ENCODE measurements around the gene ETV5.

DNA sequence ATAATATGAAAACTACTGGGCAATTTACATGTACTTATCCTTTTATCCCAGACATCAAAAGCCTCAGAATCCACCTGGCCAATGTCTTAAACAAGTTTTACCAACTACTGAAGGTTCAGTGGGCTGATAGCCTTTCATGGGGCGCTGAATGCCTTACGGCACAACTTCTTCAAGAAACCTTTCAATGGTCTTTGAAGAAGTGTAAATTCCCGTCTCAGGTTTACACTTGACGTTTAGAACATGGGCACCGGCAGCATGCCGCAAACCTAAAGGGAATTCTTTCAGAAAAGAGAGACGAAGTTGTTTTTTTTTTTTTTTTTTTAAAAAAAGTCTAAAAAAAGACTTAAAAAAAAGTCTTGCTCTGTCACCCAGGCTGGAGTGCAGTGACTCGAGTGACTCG is 39.7 kb downstream of the ETV5 start:
- TF ChIP-seq, protein P1, sequence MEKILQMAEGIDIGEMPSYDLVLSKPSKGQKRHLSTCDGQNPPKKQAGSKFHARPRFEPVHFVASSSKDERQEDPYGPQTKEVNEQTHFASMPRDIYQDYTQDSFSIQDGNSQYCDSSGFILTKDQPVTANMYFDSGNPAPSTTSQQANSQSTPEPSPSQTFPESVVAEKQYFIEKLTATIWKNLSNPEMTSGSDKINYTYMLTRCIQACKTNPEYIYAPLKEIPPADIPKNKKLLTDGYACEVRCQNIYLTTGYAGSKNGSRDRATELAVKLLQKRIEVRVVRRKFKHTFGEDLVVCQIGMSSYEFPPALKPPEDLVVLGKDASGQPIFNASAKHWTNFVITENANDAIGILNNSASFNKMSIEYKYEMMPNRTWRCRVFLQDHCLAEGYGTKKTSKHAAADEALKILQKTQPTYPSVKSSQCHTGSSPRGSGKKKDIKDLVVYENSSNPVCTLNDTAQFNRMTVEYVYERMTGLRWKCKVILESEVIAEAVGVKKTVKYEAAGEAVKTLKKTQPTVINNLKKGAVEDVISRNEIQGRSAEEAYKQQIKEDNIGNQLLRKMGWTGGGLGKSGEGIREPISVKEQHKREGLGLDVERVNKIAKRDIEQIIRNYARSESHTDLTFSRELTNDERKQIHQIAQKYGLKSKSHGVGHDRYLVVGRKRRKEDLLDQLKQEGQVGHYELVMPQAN (conservative IDR thresholded peaks at IDR 0.05): no peak
- TF ChIP-seq, protein P2, sequence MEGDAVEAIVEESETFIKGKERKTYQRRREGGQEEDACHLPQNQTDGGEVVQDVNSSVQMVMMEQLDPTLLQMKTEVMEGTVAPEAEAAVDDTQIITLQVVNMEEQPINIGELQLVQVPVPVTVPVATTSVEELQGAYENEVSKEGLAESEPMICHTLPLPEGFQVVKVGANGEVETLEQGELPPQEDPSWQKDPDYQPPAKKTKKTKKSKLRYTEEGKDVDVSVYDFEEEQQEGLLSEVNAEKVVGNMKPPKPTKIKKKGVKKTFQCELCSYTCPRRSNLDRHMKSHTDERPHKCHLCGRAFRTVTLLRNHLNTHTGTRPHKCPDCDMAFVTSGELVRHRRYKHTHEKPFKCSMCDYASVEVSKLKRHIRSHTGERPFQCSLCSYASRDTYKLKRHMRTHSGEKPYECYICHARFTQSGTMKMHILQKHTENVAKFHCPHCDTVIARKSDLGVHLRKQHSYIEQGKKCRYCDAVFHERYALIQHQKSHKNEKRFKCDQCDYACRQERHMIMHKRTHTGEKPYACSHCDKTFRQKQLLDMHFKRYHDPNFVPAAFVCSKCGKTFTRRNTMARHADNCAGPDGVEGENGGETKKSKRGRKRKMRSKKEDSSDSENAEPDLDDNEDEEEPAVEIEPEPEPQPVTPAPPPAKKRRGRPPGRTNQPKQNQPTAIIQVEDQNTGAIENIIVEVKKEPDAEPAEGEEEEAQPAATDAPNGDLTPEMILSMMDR (IDR thresholded peaks at IDR 0.05 in 2 of 3, conservative IDR thresholded peaks at IDR 0.05 in 1 of 3; ENCODE audit: control insufficient read depth in 2 of 3, extremely low read depth in 1 of 3, insufficient read depth in 1 of 3, low read depth in 3 of 3, low read length in 3 of 3): no peak
- TF ChIP-seq KDM1A (IDR thresholded peaks at IDR 0.05; ENCODE audit: borderline replicate concordance) (no peak), POLR2A (IDR thresholded peaks at IDR 0.05; ENCODE audit: low read depth, low read length) (no peak)
- TF ChIP-seq, protein P3, sequence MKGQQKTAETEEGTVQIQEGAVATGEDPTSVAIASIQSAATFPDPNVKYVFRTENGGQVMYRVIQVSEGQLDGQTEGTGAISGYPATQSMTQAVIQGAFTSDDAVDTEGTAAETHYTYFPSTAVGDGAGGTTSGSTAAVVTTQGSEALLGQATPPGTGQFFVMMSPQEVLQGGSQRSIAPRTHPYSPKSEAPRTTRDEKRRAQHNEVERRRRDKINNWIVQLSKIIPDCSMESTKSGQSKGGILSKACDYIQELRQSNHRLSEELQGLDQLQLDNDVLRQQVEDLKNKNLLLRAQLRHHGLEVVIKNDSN (IDR thresholded peaks at IDR 0.05; ENCODE audit: borderline replicate concordance, extremely low read length, insufficient read depth, low read depth, low read length): no peak

Measured in GM12878 (cell line).